ENCODE results near the gene SPDYE2.
"Not testable (repeated sequence)": the region's sequence is repeated elsewhere in the genome, so short reads cannot be mapped to it uniquely, and the experiment has no call there.

- not testable (repeated sequence) for TF ChIP-seq CTCF (conservative IDR thresholded peaks at IDR 0.05 in 1 of 2, IDR thresholded peaks at IDR 0.05 in 1 of 2; ENCODE audit: extremely low read depth in 1 of 2, insufficient read depth in 1 of 2, low read depth in 1 of 2, low read length in 2 of 2); EZH2 (IDR thresholded peaks at IDR 0.05; ENCODE audit: borderline replicate concordance, low read length)
Measured at GRCh38 chr7:102546353-102546752, 4.7 kb upstream of the SPDYE2 start.
